Right renal pelvis (tissue), 4 donors: ENCODE measurements around the gene RAD18. TPM values are rescaled to one million over a fixed set of nuclear protein-coding genes. Genes with fewer than 3 reads are reported as not detected.

Experiments
- DNase-seq, 4 donors: peaks; one replicate each; pipeline ENCODE4 v3.0.0-alpha.2; 2013; ENCODE audit warnings: low read depth in 4 of 4, low spot score in 3 of 4, missing footprints in 1 of 4
- polyA plus RNA-seq, 4 donors: library from polyadenylated mRNA; unstranded; fragments of 120-200 nt; gene quantifications; one replicate each; pipeline ENCODE4 v1.2.1, GENCODE V29; 2013; ENCODE audit not compliant: insufficient read length in 4 of 4

RAD18 gene
- polyA plus RNA-seq, 4 donors, result 9.7 to 12.7 (median 11.2) TPM

GRCh38 chr3:8967553-8967952 lies 4.3 kb upstream of the RAD18 start:
- DNase-seq, result no peak

DNA sequence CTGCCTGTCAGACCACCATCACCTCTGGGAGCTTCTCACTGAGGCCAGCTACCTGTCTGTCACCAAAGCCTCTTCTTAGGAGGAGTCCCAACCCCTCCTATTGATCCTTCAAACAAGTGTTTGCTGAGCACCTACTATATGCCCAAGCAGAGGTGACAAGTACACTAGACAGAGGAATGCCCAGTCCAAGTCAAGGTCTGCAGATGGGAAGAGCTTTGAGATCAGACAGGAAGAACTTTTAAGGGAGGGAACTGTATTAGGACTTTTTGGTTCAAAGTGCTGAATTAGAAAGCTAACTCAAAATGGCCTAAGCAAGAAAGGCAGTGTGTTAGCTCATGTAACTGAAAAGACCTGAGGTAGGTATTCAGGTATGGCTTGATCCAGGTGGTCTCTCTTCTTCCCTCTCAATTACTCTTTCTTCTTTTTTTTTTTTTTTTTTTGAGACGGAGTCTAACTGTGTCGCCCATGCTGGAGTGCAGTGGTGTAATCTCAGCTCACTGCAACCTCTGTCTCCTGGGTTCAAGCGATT lies 3.6 kb upstream of the RAD18 start:
- no peak for DNase-seq

- no peak for DNase-seq
Observed at GRCh38 chr3:8966150-8966819, 3.0 kb upstream of the RAD18 start.

- no peak for DNase-seq
Observed at GRCh38 chr3:8964436-8965370, 1.4 kb upstream of the RAD18 start.

- no peak for DNase-seq
Observed at GRCh38 chr3:8962226-8962861, 928 bp downstream of the RAD18 start.

GRCh38 chr3:8959668-8960067 lies 3.6 kb downstream of the RAD18 start:
- no peak for DNase-seq

GRCh38 chr3:8954938-8955763 lies 8.1 kb downstream of the RAD18 start:
- no peak for DNase-seq

- DNase-seq, result no peak
Observed at GRCh38 chr3:8953313-8953712, 10.0 kb downstream of the RAD18 start.

DNA sequence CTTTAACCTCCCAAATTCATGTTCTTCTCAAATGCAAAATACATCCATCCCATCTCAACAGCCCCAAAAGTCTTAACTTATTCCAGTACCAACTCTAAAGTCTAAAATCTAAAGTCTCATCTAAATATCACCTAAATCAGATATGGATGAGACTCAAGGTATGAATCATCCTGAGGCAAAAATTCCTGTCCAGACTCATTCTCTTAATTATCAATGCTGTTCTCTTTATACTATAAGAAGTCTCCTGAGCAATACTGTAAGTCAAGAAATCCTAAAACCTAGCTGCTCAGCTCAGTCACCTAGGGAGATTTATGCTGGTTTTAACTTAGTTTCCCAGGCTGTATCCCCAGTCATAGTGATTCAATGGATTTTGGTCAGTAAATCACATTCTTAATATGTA lies 11.1 kb downstream of the RAD18 start:
- DNase-seq, result no peak

DNA sequence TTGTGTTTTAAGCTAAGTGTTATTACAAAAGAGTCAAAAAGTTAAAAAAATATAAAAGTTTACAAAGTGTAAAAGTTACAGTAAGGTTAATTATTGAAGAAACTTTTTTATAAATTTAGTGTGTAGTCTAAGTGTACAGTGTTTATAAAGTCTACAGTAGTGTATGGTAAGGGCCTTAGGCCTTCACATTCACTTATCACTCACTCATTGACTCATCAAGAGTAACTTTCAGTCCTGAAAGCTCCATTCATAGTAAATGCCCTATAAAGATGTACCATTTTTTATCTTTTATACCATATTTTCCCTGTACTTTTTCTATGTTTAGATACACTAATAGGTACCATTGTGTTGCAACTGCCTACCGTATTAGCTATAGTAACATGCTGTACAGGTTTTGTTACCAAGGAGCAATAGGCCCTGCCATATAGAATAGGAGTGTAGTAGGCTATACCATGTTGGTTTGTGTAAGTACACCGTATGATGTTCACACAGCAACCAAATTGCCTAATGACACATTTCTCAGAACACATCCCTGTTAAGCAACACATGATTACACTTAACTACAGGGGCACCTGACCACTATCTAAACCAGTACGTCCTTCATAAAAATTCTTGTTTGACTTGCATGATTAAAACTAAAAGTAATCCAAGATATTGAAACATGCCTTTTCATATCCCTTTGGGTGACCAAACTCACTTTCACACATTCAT lies 17.2 kb downstream of the RAD18 start:
- DNase-seq, result no peak

GRCh38 chr3:8942746-8943488 lies 20.4 kb downstream of the RAD18 start:
- no peak for DNase-seq

- DNase-seq, result no peak
Observed at GRCh38 chr3:8942115-8942514, 21.2 kb downstream of the RAD18 start.

- no peak for DNase-seq
Observed at GRCh38 chr3:8938021-8938420, 25.3 kb downstream of the RAD18 start.

GRCh38 chr3:8937064-8938020 lies 25.9 kb downstream of the RAD18 start:
- DNase-seq, result no peak

- DNase-seq, result no peak
Observed at GRCh38 chr3:8932507-8932906, 30.8 kb downstream of the RAD18 start.

DNA sequence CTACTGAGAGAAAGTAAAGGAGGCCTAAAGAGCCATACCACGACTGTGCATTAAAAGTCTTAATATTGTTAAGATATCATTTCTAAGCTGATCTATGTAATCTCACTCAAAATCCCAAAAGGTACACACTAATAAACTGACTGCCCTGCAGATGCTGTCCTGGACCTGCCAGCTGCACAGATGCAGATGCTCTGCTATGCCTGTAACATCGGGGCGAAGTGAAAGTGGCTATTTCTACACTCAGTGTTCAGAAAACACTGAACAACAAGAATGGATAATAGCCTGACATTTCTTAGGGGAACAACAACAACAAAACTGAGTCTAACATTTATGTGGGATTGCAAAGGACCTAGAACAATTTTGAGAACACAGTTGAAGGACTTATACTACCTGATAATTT lies 31.9 kb downstream of the RAD18 start:
- no peak for DNase-seq

DNA sequence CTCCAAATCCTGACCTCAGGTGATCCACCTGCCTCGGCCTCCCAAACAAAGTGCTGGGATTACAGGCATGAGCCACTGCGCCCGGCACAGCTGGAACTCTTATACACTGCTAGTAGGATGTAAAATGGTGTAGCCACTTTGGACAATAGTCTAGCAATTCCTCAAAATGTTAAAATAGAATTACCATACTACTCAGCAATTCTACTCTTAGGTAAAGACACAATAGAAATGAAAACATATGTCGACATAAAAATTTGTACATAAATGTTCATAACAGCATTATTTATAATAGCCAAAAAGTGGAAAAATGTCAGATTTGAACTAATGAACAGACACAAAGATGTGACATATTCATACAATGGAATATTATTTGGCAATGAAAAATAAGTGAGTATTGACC lies 33.4 kb downstream of the RAD18 start:
- DNase-seq, result no peak

DNA sequence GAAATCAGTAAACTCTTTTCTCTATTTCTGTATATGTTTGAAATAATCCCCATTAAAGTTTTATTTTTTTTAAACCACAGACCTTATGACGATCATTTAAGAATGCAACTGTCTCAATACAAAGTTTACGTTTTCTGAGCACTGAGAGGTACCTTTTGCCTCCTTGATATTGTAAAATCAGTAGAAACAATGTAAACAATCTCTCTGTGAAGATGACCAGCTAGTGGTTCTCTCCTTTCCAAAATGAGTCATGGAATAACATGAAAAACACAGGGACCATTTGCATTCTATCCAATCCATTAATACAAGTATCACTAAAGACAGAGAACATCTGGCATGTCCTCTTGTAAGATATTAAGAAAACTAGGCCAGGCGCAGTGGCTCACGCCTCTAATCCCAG lies 48.8 kb downstream of the RAD18 start:
- no peak for DNase-seq
